GM23338 (cell line): ENCODE results near the gene GPR55.
A peak's percentile ranks its signal among the peaks of the same experiment; 100 is the strongest.

ENCODE experiments used
- CREB1 ChIP-seq: fragments of 250-450 bp; sonication (Bioruptor Pico); IDR thresholded peaks from 2 replicates; pipeline ENCODE4 v1.5.0; 2020; ENCODE audit warnings: low read depth, mild to moderate bottlenecking, moderate library complexity
- CTCF ChIP-seq, 2 experiments: fragments of 200-600 bp in 1 of 2; sonication (generic) in 1 of 2; conservative IDR thresholded peaks; 2 replicates each; pipeline versions ENCODE4 v1.5.1 to v1.6.1; 2016 to 2017; ENCODE audit warnings: antibody characterized with exemption in 2 of 2, low read depth in 2 of 2, mild to moderate bottlenecking in 2 of 2, moderate library complexity in 1 of 2
- EZH2 ChIP-seq: fragments of 200-600 bp; sonication (generic); IDR thresholded peaks from one replicate; pipeline ENCODE4 v1.8.0; 2017; ENCODE audit warnings: antibody characterized with exemption, mild to moderate bottlenecking, low read depth; ENCODE audit not compliant: unreplicated experiment
- POLR2AphosphoS5 ChIP-seq: IDR thresholded peaks from 2 replicates; pipeline ENCODE4 v1.6.1; 2016; ENCODE audit warnings: antibody characterized with exemption, low read depth
- ZNF331 ChIP-seq: fragments of 250-450 bp; sonication (Bioruptor Pico); IDR thresholded peaks from 2 replicates; pipeline ENCODE4 v1.5.0; 2020; ENCODE audit warnings: low read depth, mild to moderate bottlenecking, moderate library complexity

GRCh38 chr2:230879271-230879882, 45.7 kb downstream of the GPR55 start:
- TF ChIP-seq CTCF (conservative IDR thresholded peaks at IDR 0.05; ENCODE audit: low read depth in 2 of 2) (no peak), CREB1 (CRISPR knock-in tag) (no peak), EZH2 (no peak), ZNF331 (CRISPR knock-in tag) (no peak), POLR2AphosphoS5 (0 out of 2 replicates have a peak, but pooled peaks have one; percentile 16)
